NB4 (cell line): Measurements from ENCODE around the gene COX6B2.

Experiments used
- DNase-seq: peaks from one replicate; pipeline ENCODE4 v3.0.0; 2010; ENCODE audit warnings: low read depth
- H3K4me3 ChIP-seq: one replicate; pipeline ENCODE4 v1.5.1; 2011; ENCODE audit warnings: mild to moderate bottlenecking, low read depth, low read length, moderate library complexity
- CTCF ChIP-seq: IDR thresholded peaks from one replicate; pipeline ENCODE4 v1.5.1; 2012; ENCODE audit warnings: low read depth, low read length
- MAX ChIP-seq: IDR thresholded peaks from 2 replicates; pipeline ENCODE4 v1.6.1; 2011; ENCODE audit warnings: low read depth, low read length
- MYC ChIP-seq: IDR thresholded peaks from 2 replicates; pipeline ENCODE4 v1.6.1; 2011; ENCODE audit warnings: low read depth, low read length
- POLR2A ChIP-seq: IDR thresholded peaks from 2 replicates; pipeline ENCODE4 v1.6.1; 2011; ENCODE audit warnings: mild to moderate bottlenecking; ENCODE audit not compliant: insufficient read length; ENCODE audit errors: extremely low read depth

COX6B2 gene

GRCh38 chr19:55385724-55386492 is 31.4 kb upstream of the COX6B2 start, which contains the start of gene RPL28:
TSS of gene RPL28 (plus strand) at chr19:55385932. CDS start at chr19:55386358, 426 bp downstream.
- TF ChIP-seq POLR2A, result peak; percentile 97
- TF ChIP-seq MYC, result peak; percentile 68; the same call in 1 of the 2 replicates
- TF ChIP-seq MAX, result peak; percentile 38; the same call in 1 of the 2 replicates
- no peak for TF ChIP-seq CTCF
- H3K4me3 ChIP-seq, result peak within 1 kb of the TSS; percentile 95
- peak; percentile 95 for DNase-seq

GRCh38 chr19:55384920-55385723 is 30.6 kb upstream of the COX6B2 start:
- peak; percentile 91 for DNase-seq
- H3K4me3 ChIP-seq, result peak overlapping the region; percentile 73
- TF ChIP-seq MYC, result no peak
- TF ChIP-seq CTCF, result no peak
- TF ChIP-seq MAX, result no peak
- no peak for TF ChIP-seq POLR2A

GRCh38 chr19:55384131-55384919 is 29.8 kb upstream of the COX6B2 start, which contains the start of gene TMEM238:
TSS of gene TMEM238 (minus strand) at chr19:55384292. CDS start at chr19:55384259, 33 bp downstream.
- peak within 1 kb of the TSS; percentile 73 for H3K4me3 ChIP-seq
- peak; percentile 52 for DNase-seq
- no peak for TF ChIP-seq MYC

- TF ChIP-seq CTCF (no peak), MAX (no peak), POLR2A (no peak), MYC (no peak)
- peak; percentile 76 for DNase-seq
- H3K4me3 ChIP-seq, result peak overlapping the region; percentile 32
Observed at GRCh38 chr19:55383279-55384130, 29.0 kb upstream of the COX6B2 start.

GRCh38 chr19:55382522-55383054 is 28.1 kb upstream of the COX6B2 start:
- H3K4me3 ChIP-seq, result no peak overlapping the region
- TF ChIP-seq MYC, result no peak
- TF ChIP-seq CTCF, result no peak
- TF ChIP-seq MAX, result no peak
- TF ChIP-seq POLR2A, result no peak
- DNase-seq, result no peak
